C1 segment of cervical spinal cord (tissue), 14 donors: Measurements from ENCODE around the gene CEMIP.

ENCODE experiments used
- DNase-seq, 14 donors: peaks; one replicate each; lab custom pipeline; 2025; lab: John Stamatoyannopoulos, UW

Gene CEMIP

DNA sequence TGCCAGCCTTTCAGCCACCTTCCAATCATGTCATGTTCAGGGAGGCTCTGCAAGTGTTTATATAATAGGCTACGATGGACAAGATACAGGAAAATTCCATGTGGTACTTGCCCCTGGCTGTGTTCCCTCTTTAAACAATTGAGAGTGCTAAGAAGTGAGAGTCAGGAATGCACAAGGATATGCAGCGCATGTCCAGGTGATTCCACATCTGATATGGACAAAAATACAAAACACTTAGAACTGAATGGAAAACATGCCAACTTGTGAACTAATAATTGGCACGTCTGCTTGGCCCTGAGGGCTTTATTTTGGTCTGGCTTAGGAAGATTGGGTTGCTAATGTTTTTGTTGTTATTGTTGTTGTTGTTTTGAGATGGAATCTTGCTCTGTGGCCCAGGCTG lies 100.9 kb downstream of the CEMIP start:
- no peak for DNase-seq

GRCh38 chr15:80883641-80884040 lies 104.5 kb downstream of the CEMIP start:
- DNase-seq = no peak

GRCh38 chr15:80885016-80885579 lies 105.9 kb downstream of the CEMIP start:
- no peak for DNase-seq

DNA sequence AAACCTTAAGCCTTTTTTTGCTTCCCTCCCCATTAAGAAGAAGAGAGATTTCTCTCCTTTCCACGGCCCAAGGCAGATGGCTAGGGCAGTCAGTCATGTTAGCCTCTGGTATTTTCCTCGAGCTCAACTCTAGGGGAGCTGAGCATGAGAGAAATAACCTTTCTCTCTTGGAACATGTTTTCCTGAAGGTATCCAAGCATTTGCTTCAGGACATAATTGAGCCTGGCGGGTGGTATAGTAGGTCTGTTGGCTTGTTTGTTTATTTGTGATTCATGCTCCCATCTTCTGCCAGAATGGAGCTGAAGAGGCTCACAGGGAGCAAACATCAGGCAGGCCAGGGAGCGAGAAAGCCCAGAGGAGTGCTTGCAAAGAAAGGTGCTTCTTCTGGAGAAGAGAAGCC lies 108.0 kb downstream of the CEMIP start:
- peak in 4 of 14 donors; percentile 4 to 85 (median 9) for DNase-seq

- DNase-seq = no peak
Observed at GRCh38 chr15:80888846-80889245, 109.7 kb downstream of the CEMIP start.

- no peak for DNase-seq
Observed at GRCh38 chr15:80890341-80891005, 111.3 kb downstream of the CEMIP start.

DNA sequence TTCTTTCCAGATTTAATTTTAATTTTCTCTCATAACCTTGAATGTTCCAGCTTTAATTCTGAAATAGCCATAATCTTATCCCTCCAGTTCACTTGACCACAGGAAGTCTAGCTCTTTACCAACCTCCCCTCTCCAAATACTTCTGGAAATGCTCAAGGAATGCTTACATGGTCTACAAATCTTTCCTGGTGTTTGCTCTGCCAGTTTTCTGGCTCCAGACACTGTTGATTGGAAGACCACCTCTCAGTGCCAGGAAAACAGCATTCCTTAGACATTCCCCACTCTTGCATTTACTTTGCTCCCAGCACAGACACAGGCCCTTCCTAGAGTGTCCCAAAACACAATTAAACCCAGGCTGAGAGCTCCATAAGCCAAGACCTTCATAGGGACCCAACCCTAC lies 111.8 kb downstream of the CEMIP start:
- no peak for DNase-seq

GRCh38 chr15:80892414-80892813 lies 113.2 kb downstream of the CEMIP start:
- no peak for DNase-seq

DNA sequence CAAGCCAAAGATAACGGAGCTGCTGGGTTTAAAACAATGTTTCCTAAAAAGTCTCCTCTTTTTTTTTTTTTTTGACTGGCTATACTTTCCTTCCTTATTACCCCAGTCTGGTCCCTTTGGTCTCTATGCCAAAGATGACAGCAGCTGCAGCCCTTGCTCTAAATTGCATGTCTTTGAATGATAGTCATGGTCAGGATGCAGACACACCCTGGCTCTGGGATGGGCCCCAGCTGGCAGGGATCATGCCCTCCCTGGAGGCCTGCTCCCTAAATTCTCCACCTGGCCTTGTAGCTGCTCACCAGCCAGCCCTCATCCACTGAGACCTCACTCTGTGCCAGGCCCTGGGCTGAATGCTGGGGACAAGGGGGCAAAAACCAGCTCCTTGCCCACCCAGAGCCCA lies 114.6 kb downstream of the CEMIP start:
- DNase-seq = no peak

DNA sequence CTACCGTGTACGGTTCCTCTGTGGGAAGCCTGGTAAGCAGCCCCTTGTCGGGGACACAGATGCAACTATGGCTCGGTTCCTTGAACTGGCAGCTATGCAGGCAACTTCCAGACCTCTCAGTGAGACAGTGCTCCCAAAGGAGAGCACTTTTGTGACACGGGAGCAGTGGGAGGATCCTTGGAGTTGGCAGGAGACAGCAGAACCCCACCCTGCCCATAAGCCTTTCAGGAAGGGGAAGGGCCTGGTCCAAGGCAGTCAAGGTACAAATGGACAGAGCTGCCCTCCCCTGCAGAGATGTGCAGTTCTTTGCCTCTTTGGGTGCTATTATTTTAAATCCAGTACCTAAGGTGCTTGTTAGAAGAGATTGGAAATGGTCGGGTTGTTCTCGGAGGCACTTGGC lies 115.9 kb downstream of the CEMIP start:
- DNase-seq = no peak

- no peak for DNase-seq
Observed at GRCh38 chr15:80895965-80896364, 116.8 kb downstream of the CEMIP start.

DNA sequence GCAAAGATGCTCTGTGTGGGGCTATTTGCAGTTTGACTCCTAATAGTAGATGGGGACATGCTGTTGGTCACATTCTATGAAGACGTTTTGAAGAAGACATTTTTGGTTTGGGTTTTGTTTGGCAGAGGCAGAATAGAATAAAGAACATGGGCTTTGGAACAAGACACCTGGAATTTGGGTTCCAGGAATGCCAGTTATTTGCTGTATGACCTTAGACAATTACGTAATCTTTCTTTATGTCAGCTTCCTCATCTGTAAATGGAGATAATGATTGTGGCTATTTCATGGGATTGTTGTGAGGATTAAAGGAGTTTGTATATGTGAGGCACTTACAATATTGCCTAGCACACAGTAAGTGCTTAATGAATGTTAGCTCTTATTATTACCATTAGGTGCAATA lies 118.9 kb downstream of the CEMIP start:
- no peak for DNase-seq

- no peak for DNase-seq
Observed at GRCh38 chr15:80902298-80902801, 123.2 kb downstream of the CEMIP start.

GRCh38 chr15:80904998-80905397 lies 125.8 kb downstream of the CEMIP start:
- DNase-seq = no peak

DNA sequence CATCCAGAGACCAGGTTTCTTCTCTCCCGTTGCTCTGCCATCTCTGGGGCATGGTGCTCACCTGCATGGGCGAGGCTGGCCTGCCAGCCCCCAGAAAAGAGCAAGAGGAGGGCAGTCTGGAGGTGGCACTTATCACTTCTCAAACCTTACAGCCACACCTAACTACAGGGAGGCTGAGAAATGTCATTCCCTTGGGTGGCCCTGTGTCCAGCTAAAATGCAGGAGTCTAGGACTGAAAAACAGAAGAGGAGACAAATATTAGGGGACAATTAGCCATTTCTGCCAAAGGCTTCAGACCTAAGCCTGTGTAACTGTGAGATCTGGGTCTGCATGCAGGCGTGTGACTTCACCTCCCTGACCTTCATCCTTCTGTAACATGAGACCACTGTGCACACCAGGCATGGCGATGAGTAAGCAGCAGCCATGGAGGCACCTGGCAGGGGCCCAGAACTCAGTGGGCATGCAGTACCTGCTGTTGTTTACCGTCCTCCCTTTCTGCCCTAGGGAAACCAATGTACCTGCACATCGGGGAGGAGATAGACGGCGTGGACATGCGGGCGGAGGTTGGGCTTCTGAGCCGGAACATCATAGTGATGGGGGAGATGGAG lies 127.1 kb downstream of the CEMIP start:
- no peak for DNase-seq

DNA sequence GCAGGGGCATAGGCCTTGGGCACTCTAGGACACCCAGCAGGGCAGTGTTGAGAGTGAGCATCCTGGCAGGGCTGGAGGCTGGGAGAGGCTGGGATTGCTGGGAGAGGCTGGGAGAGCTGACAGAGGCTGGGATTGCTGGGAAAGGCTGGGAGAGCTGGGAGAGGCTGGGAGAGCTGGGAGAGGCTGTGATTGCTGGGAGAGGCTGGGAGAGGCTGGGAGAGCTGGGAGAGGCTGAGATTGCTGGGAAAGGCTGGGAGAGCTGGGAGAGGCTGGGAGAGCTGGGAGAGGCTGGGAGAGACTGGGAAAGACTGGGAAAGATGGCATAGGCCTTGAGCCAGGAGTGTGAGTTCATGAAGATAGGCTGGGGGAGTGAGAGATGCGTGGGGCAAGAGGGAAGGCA lies 132.7 kb downstream of the CEMIP start:
- DNase-seq = no peak

DNA sequence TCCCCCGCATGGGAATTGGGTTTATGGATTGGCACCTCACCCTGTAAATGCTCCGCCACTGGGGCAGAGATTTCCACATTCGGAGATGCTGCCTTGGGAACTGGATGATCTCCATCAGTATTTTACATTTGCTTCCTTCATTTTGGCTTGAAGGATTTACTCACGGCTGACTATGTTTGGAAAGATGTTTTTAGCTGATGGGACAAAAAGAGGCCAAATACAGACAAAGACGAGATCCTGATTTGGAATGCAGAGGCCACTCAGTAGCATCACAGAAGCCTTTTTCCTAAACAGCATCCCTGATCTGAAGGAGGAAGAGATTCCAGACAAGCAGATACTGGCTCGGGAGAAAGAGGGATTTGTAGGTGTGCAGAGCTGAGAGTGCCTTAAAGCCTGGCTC lies 133.5 kb downstream of the CEMIP start:
- DNase-seq = no peak

DNA sequence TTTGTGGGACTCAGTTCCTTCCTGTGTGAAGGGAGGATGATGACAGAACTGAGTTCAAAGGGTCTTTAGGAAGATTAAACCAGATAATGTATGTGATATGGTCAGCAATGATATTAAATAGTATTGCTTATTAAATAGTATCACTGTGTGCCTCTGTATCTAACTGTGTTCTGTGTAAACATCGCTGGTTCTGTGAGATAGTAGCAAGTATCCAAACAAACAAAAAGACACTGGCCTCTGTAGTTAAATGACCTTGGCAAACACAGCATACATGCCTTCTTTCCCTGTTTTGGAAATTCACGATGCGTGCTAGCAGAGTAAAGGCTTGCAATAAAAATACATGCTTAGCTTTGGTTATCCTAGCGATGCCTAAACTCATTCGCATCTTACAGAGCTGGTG lies 134.4 kb downstream of the CEMIP start:
- no peak for DNase-seq

DNA sequence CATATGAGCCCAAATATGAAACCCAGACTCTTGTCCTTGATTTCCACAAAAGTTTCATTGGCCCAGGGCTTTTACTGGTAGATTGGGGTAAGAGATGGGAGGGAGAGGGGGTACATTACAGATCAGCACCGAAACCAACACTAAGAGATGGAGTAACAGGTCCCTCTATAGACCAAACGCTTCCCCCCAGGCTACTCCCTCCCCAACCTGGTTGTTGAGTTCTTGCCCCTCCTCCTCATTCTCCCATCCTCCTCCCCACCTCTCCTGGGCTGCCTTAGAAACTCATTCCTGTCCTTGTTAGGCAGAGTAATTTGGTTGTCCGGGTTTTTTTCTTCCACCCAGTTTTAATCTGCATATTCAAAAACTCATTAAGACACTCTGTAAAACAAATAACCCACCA lies 136.3 kb downstream of the CEMIP start:
- peak in 1 of 14 donors; percentile 4 for DNase-seq

GRCh38 chr15:80916056-80916455 lies 136.9 kb downstream of the CEMIP start:
- no peak for DNase-seq

DNA sequence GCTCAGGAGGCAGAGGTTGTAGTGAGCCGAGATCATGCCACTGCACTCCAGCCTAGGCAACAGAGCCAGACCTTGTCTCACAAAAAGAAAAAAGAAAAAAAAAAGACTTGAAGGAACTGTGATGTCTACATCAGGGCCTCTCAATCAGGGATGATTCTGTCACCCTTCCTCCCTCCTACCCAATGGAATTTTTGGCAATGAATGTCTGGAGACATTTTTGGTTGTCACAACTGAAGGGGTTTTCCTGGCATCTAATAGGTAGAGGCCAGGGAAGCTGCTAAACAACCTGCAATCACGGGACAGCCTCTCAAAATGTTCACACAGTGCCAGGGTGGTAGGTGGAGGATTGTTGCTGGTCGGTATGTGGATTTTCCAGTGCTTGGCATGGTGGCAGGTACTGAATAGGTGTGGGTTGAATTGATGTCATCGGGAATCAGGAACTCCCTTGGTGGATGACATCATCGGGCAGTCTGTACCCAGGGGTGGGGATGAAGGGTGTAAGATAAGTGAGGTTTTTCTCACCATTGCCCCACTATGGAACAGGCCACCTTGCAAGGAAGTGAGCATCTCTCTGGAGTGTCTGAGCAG lies 139.1 kb downstream of the CEMIP start:
- no peak for DNase-seq

GRCh38 chr15:80920271-80920699 lies 141.1 kb downstream of the CEMIP start:
- no peak for DNase-seq
